HG03457 (cell line): Measurements from ENCODE around the gene RWDD3.

Source experiments
- ATAC-seq: cut with Tn5 transposase; IDR thresholded peaks from one replicate; pipeline ENCODE4 v1.9.1; 2021; ENCODE audit warnings: moderate number of reproducible peaks; ENCODE audit not compliant: unreplicated experiment

RWDD3 gene

DNA sequence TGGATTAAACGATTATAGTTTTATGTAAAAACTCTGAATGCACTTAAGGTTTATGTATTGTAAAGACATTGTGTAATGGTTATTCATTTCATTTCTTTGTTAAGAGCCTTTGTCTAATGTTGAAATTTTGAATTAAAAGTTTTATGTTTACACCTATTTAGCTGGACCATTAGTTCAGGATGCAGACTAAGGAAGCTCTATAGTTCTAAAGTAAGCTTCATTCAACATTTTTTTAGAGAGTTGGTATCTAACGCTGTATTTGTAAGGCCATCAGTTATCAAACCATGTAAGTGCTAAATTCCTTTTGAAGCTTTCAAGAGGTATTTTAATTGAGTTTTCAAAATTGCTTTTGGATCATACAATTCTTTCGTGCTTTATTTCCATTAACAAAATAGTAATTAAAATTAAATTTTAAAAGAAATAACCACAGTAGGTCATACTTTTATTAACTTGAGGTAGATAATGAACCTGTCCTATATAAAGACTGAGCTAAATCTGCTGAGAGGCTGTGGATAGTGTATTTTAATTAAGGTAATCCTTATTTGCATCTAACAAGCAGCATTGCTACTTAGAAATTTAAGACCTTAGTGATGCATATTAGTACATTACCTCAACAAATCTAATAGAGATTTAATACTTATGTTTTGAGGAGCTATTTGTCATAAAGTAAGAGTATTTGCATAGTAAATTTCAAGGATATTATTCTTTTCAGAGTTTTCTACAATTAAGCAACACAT lies 47.9 kb downstream of the RWDD3 start:
- no peak for ATAC-seq

GRCh38 chr1:95282518-95282895 lies 48.5 kb downstream of the RWDD3 start:
- ATAC-seq, result no peak

DNA sequence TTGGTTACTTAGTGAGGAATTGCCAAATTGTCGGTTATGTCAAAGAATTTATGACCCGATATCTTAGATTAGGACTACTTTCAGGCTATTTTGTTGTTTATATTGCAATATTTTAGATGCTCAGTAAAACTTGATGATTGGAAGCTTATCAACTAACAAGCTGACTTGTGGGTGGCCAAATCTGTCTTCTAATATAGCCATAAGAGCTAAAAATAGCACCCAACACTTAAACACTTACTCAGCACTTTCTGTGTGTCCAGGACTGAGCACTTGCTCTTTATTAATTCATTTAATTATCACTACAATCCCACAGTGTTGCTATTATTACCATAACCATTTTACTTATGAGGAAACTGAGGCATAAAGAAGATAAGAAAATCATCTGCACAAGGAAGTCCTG lies 50.4 kb downstream of the RWDD3 start:
- ATAC-seq, result no peak

- ATAC-seq, result no peak
Measured at GRCh38 chr1:95286479-95286878, 52.5 kb downstream of the RWDD3 start.

DNA sequence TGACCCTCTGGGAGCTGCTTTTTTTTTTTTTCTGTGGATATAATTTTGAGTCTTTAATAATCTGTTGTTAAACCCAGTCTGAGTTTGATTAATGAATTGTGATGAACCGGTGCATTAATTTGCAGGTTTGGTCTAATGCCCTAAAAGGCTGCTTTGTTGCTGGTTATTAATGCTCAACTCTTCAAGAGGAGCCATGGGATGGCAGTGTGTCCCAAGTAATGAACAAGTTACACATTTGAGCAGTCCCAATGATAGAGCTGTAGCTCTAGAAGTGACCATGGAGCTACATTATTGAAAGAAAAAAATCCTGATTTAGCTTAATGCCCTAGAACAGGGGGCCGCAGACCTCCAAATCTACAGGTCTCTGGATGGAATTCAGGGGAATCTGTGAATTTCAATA lies 53.1 kb downstream of the RWDD3 start:
- no peak for ATAC-seq

- no peak for ATAC-seq
Measured at GRCh38 chr1:95287825-95288224, 53.8 kb downstream of the RWDD3 start.
